ENCODE data around the gene PTN. TPM values are rescaled to one million over a fixed set of nuclear protein-coding genes. Genes with fewer than 3 reads are reported as not detected.
"Not testable (repeated sequence)": the region's sequence is repeated elsewhere in the genome, so short reads cannot be mapped to it uniquely, and the experiment has no call there.

The PTN gene
- total RNA-seq, 4 donors from 2014 or later: 1.4 to 6.9 (median 2.6) TPM

DNA sequence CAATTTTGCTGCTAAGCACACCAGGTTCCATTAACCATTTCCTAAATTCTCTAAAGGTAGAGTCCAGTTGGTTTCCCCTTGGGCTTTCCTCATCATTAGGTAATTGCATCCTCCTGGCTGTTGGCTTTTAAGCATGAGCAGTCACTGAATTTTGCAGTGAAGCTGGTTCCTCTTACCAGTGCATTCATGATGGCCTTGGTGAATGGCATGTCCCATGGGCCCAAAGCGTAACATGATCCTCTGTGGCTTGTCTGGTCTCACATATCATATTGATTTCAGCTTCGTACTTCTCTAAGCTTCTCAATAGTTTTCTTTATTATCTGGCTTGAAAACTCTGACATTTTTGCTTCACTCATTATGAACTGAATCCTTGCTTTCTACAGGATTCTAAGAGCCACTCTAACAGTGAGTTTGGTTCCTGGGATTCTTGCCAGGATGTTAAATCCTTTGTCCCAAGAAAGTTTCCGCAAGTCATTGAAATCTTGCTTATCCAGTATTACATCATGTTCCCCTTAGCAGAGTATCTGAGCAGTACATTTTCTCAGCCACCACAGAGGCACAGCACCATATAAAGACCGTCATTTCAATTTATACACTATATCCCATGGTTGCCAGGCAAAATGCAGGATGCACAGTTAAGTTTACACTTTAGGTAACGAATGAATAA lies 134.2 kb downstream of the PTN start:
- Histone ChIP-seq H3K4me3 (no peak overlapping the region), H3K27ac (no peak overlapping the region), H3K27me3 (no peaks in the 10 kb centered on the region), H3K9me3 (peaks cover 12% of the 10 kb centered on the region), H3K36me3 (no peaks in the 10 kb centered on the region), H3K4me1 (no peaks in the 10 kb centered on the region)
- no peak for DNase-seq (ENCODE audit: low spot score in 2 of 2)
- TF ChIP-seq, protein P1, sequence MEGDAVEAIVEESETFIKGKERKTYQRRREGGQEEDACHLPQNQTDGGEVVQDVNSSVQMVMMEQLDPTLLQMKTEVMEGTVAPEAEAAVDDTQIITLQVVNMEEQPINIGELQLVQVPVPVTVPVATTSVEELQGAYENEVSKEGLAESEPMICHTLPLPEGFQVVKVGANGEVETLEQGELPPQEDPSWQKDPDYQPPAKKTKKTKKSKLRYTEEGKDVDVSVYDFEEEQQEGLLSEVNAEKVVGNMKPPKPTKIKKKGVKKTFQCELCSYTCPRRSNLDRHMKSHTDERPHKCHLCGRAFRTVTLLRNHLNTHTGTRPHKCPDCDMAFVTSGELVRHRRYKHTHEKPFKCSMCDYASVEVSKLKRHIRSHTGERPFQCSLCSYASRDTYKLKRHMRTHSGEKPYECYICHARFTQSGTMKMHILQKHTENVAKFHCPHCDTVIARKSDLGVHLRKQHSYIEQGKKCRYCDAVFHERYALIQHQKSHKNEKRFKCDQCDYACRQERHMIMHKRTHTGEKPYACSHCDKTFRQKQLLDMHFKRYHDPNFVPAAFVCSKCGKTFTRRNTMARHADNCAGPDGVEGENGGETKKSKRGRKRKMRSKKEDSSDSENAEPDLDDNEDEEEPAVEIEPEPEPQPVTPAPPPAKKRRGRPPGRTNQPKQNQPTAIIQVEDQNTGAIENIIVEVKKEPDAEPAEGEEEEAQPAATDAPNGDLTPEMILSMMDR (IDR thresholded peaks at IDR 0.05): no peak
- TF ChIP-seq POLR2AphosphoS5 (IDR thresholded peaks at IDR 0.05) (no peak), EP300 (IDR thresholded peaks at IDR 0.05) (no peak), POLR2A (IDR thresholded peaks at IDR 0.05) (no peak)
- 77% methylated on average over 5 of the region's 5 CpGs for WGBS

DNA sequence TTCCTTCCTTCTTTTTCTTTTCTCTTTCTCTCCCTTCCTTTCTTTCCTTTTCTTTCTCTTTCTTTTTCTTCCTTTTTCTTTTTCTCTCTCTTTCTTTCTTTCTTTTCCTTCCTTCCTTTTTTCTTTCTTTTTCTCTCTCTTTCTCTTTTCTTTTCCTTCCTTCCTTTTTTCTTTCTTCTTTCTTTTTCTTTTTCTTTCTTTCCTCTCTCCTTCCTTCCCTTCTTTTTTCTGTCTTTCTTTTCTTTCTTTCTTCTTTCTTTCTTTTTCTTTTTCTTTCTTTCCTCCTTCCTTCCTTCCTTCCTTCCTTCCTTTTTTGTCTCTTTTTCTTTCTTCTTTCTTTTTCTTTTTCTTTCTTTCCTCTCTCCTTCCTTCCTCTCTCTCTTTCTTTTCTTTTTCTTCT lies 136.8 kb downstream of the PTN start:
- H3K4me1 ChIP-seq: no peaks in the 10 kb centered on the region
- H3K9me3 ChIP-seq: peaks cover 12% of the 10 kb centered on the region
- DNase-seq (ENCODE audit: low spot score in 2 of 2): no peak
- H3K4me3 ChIP-seq: no peak overlapping the region
- no peaks in the 10 kb centered on the region for H3K36me3 ChIP-seq
- no peak overlapping the region for H3K27ac ChIP-seq
- no peak for TF ChIP-seq POLR2AphosphoS5 (IDR thresholded peaks at IDR 0.05)
- TF ChIP-seq POLR2A (IDR thresholded peaks at IDR 0.05): no peak
- TF ChIP-seq, protein P1 (IDR thresholded peaks at IDR 0.05): no peak
- TF ChIP-seq EP300 (IDR thresholded peaks at IDR 0.05): no peak
- no peaks in the 10 kb centered on the region for H3K27me3 ChIP-seq

DNA sequence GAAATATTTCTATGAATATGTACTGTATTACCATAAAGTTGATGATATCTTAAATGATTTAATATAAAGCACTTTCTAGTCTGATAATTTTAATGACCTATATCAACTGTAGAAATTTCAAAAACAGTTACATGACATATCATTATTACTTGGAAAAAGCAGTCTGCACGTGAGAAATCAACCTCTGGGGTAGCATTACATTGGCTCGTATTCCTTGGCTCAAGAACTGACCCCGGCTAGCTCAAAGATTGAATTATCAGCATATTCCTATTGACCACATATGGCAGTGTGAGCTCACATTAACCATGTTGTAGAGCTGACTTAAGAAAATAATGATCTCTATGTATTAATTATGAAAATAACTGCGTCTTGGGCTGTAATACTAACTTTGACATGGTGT lies 139.3 kb downstream of the PTN start:
- WGBS: 73% methylated on average over 4 of the region's 4 CpGs
- H3K27me3 ChIP-seq: no peaks in the 10 kb centered on the region

DNA sequence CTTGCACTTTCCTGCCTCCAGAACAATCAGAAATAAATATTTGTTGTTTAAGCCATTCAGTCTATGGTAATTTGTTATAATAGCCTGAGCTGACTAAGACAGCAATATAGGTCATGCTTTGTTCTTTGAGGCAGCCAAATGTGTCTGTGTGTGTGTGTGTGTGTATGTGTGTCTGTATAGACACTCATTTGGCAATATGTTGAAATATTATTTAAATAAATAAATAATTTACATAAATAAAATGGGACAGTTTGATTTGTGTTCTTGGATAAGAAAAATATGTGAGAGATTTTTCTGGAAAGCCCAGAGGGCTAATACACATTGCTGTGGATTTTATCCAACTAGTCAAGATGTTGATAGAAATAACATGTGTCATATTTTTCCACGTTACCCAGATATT lies 140.2 kb downstream of the PTN start:
- Histone ChIP-seq H3K27ac (no peak overlapping the region), H3K36me3 (no peaks in the 10 kb centered on the region), H3K4me1 (no peaks in the 10 kb centered on the region), H3K27me3 (no peaks in the 10 kb centered on the region), H3K4me3 (no peak overlapping the region), H3K9me3 (peaks cover 5% of the 10 kb centered on the region)
- 37% methylated on average over 1 of the region's 1 CpG for WGBS
- TF ChIP-seq POLR2AphosphoS5 (IDR thresholded peaks at IDR 0.05) (no peak), POLR2A (IDR thresholded peaks at IDR 0.05) (no peak), EP300 (IDR thresholded peaks at IDR 0.05) (no peak)
- TF ChIP-seq, protein P1 (IDR thresholded peaks at IDR 0.05): no peak
- no peak for DNase-seq (ENCODE audit: low spot score in 2 of 2)

More for the DNA sequence above, 139.3 kb downstream of the PTN start:
- H3K36me3 ChIP-seq: no peaks in the 10 kb centered on the region
- no peak for TF ChIP-seq POLR2A (IDR thresholded peaks at IDR 0.05)
- no peak overlapping the region for H3K4me3 ChIP-seq
- H3K4me1 ChIP-seq: no peaks in the 10 kb centered on the region
- H3K27ac ChIP-seq: no peak overlapping the region
- DNase-seq (ENCODE audit: low spot score in 2 of 2): no peak
- peaks cover 8% of the 10 kb centered on the region for H3K9me3 ChIP-seq

DNA sequence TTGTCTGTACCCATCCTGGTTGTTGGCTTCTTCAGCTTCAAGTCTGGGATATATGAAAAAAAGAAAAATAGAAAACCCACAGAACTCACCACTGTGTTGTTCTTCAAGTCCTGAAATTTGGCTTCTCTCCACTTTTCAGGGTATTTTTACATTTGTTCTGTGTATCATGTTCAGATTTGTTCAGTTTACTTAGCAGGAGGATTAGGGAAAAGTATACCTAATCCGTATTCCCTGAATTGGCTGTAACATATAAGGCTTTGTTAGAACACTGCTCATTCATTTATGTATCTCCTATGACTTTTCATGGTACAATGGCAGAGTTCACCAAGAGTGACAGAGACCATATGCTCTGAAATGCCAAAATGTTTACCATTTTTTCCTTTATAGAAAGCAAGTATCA lies 146.9 kb downstream of the PTN start:
- no peak for TF ChIP-seq POLR2A (IDR thresholded peaks at IDR 0.05)
- TF ChIP-seq, protein P1 (IDR thresholded peaks at IDR 0.05): no peak
- no peak for TF ChIP-seq EP300 (IDR thresholded peaks at IDR 0.05)
- no peak for TF ChIP-seq POLR2AphosphoS5 (IDR thresholded peaks at IDR 0.05)
- H3K27ac ChIP-seq: no peak overlapping the region

DNA sequence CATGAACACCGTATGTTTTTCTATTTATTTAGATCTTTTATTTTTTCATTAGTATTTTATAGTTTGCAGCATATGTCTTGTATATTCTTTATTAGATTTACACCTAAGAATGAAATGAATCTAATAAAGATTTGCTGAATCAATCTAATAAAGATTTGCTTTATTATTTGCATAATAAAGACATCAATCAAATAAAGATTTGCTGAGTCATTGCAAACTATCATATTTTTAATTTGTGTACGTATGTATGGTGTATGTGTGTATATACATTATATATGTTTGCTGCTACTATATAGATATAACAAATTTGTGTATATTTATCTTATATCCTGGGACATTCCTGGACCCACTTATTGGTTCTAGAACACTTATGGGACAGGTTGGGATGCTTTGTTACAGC lies 147.5 kb downstream of the PTN start:
- Histone ChIP-seq H3K9me3 (no peaks in the 10 kb centered on the region), H3K27ac (no peak overlapping the region), H3K4me3 (no peak overlapping the region), H3K4me1 (no peaks in the 10 kb centered on the region), H3K36me3 (no peaks in the 10 kb centered on the region), H3K27me3 (no peaks in the 10 kb centered on the region)
- TF ChIP-seq POLR2A (IDR thresholded peaks at IDR 0.05) (no peak), POLR2AphosphoS5 (IDR thresholded peaks at IDR 0.05) (no peak), EP300 (IDR thresholded peaks at IDR 0.05) (no peak)
- TF ChIP-seq, protein P1 (IDR thresholded peaks at IDR 0.05): no peak
- 81% methylated on average over 2 of the region's 2 CpGs for WGBS
- DNase-seq (ENCODE audit: low spot score in 2 of 2): no peak

More for the DNA sequence above, 146.9 kb downstream of the PTN start:
- no peaks in the 10 kb centered on the region for H3K27me3 ChIP-seq
- H3K9me3 ChIP-seq: no peaks in the 10 kb centered on the region
- no peak for DNase-seq (ENCODE audit: low spot score in 2 of 2)
- no peaks in the 10 kb centered on the region for H3K36me3 ChIP-seq
- no peaks in the 10 kb centered on the region for H3K4me1 ChIP-seq
- H3K4me3 ChIP-seq: no peak overlapping the region
- 66% methylated on average over 1 of the region's 1 CpG for whole genome bisulfite sequencing

DNA sequence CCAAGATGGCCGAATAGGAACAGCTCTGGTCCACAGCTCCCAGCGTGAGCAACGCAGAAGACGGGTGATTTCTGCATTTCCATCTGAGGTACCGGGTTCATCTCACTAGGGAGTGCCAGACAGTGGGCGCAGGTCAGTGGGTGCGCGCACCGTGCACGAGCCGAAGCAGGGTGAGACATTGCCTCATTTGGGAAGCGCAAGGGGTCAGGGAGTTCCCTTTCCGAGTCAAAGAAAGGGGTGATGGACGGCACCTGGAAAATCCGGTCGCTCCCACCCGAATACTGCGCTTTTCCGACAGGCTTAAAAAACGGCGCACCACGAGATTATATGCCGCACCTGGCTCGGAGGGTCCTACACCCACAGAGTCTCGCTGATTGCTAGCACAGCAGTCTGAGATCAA lies 161.9 kb downstream of the PTN start:
- not testable (repeated sequence) for H3K4me1 ChIP-seq; H3K27ac ChIP-seq; H3K27me3 ChIP-seq; DNase-seq (ENCODE audit: low spot score in 2 of 2); H3K9me3 ChIP-seq; H3K36me3 ChIP-seq; H3K4me3 ChIP-seq
- WGBS: 89% methylated on average over 25 of the region's 25 CpGs
